ENCODE data around the gene C20orf96.

C20orf96 gene

DNA sequence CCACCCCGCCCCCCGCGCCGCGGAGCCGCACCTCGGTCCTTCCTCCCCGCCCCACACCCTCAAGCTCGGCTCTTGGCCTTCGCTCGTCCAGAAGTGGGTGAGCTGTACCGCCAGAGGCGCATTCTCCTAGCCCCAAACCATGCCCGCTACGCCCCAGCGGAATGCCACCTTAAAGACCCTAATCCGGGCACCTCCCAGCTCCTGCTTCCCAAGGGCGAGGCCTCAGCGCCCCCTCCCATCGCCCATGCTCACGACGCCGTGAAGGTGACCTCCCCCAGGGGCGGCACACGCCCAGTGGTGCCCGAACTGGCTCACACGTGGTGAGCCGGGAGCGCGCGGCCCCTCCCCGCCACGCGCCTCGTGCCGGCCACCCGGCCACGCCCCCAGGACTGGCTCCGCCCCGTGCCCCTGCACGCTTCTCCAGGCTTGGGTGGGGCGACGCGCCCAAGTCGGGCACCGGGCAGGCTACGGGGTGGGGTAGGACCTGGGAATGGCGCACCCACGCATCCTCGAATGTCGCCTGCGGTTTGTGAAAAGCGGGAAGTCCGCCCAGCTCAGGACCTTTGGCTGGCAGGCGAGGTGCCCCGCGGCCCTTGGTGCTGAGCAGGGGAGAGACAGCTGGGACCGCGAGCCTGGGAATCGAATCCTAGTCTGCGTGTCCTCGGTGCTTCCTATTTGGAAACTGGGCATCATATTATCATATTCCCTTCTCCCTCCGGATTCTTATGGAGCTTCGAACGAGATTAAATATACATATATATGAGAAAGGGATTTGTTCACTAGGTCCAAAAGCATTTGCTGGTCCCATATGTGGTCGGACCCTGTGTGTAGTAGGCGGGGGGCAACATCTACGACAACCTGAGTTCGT, 33.9 kb upstream of the C20orf96 start:
- peak; percentile 96 for DNase-seq
- Mint-ChIP-seq H3K4me1 (peaks cover 26% of the 10 kb centered on the region), H3K27me3 (no peaks in the 10 kb centered on the region), H3K4me3 (peak overlapping the region; percentile 86), H3K9me3 (no peaks in the 10 kb centered on the region), H3K36me3 (ENCODE audit: low read depth) (peaks cover 6% of the 10 kb centered on the region), H3K27ac (peak overlapping the region; percentile 85)
- peak; percentile 65 for ATAC-seq

DNA sequence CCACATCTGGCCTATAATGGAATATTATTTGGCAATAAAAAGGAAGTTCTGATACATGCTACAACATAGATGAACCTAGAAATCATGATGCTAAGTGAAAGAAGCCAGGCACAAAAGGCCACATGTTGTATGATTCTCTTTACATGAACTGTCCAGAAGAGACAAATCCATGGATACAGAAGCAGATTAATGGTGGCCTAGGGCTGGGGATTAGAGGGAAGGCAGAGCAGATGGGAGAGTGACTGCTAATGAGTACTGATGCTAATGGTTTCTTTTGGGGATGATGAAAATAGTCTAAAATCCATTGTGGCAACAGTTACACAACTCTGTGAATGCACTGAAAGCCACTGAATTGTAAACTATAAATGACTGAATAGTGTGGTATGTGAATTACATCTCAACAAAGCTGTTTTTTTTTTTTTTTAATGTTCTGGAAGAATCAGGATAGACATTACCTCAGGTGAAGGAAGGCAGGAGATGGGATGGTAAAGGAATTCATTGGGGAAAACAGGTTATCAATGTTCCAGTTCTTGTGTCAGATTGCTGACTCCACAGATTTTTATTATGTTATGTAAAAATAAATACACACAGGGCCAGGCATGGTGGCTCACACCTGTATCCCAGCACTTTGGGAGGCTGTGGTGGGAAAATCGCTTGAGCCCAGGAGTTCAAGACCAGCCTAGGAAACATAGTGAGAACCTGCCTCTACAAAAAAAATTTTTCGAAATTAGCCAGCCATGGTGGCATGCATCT, 25.9 kb upstream of the C20orf96 start:
- Mint-ChIP-seq H3K9me3 (no peaks in the 10 kb centered on the region), H3K36me3 (ENCODE audit: low read depth) (peaks cover 4% of the 10 kb centered on the region), H3K27me3 (no peaks in the 10 kb centered on the region), H3K4me3 (no peak overlapping the region), H3K27ac (no peak overlapping the region), H3K4me1 (peaks cover 3% of the 10 kb centered on the region)
- DNase-seq (no peak), ATAC-seq (no peak)

DNA sequence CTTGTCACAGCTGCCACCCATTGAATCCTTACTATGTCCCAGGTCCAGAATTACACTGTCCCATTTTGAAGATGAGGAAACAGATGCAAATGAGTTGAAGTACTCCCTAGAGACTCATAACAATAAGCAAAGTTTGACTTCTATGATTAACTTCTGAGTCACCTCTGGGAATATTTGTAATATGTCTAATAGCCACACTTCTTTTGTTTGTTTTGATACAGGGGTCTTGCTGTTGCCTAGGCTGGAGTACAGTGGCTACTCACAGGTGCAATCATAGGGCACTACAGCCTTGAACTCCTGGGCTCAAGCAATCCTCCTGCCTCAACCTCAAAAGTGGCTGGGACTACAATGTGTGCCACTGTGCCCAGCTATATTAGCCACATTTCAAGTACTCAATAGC, 23.4 kb upstream of the C20orf96 start:
- DNase-seq, result no peak
- no peak overlapping the region for H3K27ac Mint-ChIP-seq
- H3K4me1 Mint-ChIP-seq, result peaks cover 16% of the 10 kb centered on the region
- H3K9me3 Mint-ChIP-seq, result no peaks in the 10 kb centered on the region
- ATAC-seq, result no peak
- no peak overlapping the region for H3K4me3 Mint-ChIP-seq
- peaks cover 2% of the 10 kb centered on the region for H3K36me3 Mint-ChIP-seq (ENCODE audit: low read depth)
- H3K27me3 Mint-ChIP-seq, result no peaks in the 10 kb centered on the region

DNA sequence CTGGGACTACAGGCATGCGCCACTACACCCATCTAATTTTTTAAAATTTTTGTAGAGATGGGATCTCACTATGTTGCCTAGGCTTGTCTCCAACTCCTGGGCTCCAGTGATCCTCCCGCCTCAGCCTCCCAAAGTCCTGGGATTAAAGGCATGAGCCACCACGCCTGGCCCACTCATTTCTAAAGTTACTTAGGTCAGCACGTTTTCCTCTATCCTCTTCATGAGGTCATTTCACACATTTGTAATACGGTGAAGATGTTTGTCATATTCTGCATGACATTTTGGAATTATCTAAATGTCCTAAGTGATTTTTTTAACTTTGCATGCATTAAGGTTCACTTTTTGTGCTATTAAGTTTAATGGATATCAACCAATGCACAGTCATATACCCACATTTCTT, 22.9 kb upstream of the C20orf96 start:
- no peak overlapping the region for H3K4me3 Mint-ChIP-seq
- DNase-seq, result no peak
- no peaks in the 10 kb centered on the region for H3K27me3 Mint-ChIP-seq
- peaks cover 1% of the 10 kb centered on the region for H3K36me3 Mint-ChIP-seq (ENCODE audit: low read depth)
- H3K9me3 Mint-ChIP-seq, result no peaks in the 10 kb centered on the region
- no peak for ATAC-seq
- H3K27ac Mint-ChIP-seq, result no peak overlapping the region
- H3K4me1 Mint-ChIP-seq, result peaks cover 16% of the 10 kb centered on the region

- no peak for ATAC-seq
- no peaks in the 10 kb centered on the region for H3K36me3 Mint-ChIP-seq (ENCODE audit: low read depth)
- H3K4me1 Mint-ChIP-seq, result peaks cover 16% of the 10 kb centered on the region
- no peak for DNase-seq
- no peak overlapping the region for H3K4me3 Mint-ChIP-seq
- H3K27ac Mint-ChIP-seq, result no peak overlapping the region
- no peaks in the 10 kb centered on the region for H3K9me3 Mint-ChIP-seq
- no peaks in the 10 kb centered on the region for H3K27me3 Mint-ChIP-seq
Observed at GRCh38 chr20:312866-313265, 22.3 kb upstream of the C20orf96 start.

DNA sequence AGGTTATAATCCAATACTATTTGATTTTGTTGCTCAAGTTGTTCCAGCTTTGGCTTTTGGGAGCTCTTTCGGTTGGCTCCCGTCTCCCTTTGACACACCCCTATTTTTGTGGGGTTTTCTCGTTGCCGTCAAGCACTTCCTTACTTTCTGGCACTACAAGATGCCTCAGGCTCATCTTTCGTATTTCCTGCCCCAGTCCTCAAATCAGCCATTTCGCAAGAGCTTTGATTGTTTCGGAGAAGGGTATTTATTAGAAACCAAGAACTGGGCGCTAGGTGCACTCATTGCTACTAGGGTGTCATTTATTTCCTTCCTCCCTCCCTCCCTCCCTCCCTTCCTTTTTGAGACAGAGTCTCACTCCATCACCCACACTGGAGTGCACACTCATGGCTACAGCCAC, 21.5 kb upstream of the C20orf96 start:
- Mint-ChIP-seq H3K36me3 (ENCODE audit: low read depth) (no peaks in the 10 kb centered on the region), H3K27ac (no peak overlapping the region), H3K9me3 (no peaks in the 10 kb centered on the region), H3K4me1 (peaks cover 16% of the 10 kb centered on the region), H3K4me3 (no peak overlapping the region), H3K27me3 (no peaks in the 10 kb centered on the region)
- no peak for ATAC-seq
- DNase-seq, result no peak

- Mint-ChIP-seq H3K27me3 (no peaks in the 10 kb centered on the region), H3K36me3 (ENCODE audit: low read depth) (no peaks in the 10 kb centered on the region), H3K9me3 (no peaks in the 10 kb centered on the region), H3K4me3 (no peak overlapping the region), H3K4me1 (peaks cover 16% of the 10 kb centered on the region), H3K27ac (no peak overlapping the region)
- no peak for DNase-seq
- no peak for ATAC-seq
Observed at GRCh38 chr20:311609-312008, 21.1 kb upstream of the C20orf96 start.

- DNase-seq, result no peak
- H3K4me1 Mint-ChIP-seq, result peaks cover 16% of the 10 kb centered on the region
- H3K36me3 Mint-ChIP-seq (ENCODE audit: low read depth), result no peaks in the 10 kb centered on the region
- H3K9me3 Mint-ChIP-seq, result no peaks in the 10 kb centered on the region
- no peaks in the 10 kb centered on the region for H3K27me3 Mint-ChIP-seq
- peak overlapping the region; percentile 71 for H3K27ac Mint-ChIP-seq
- peak overlapping the region; percentile 64 for H3K4me3 Mint-ChIP-seq
- ATAC-seq, result no peak
Observed at GRCh38 chr20:310645-311044, 20.1 kb upstream of the C20orf96 start.

DNA sequence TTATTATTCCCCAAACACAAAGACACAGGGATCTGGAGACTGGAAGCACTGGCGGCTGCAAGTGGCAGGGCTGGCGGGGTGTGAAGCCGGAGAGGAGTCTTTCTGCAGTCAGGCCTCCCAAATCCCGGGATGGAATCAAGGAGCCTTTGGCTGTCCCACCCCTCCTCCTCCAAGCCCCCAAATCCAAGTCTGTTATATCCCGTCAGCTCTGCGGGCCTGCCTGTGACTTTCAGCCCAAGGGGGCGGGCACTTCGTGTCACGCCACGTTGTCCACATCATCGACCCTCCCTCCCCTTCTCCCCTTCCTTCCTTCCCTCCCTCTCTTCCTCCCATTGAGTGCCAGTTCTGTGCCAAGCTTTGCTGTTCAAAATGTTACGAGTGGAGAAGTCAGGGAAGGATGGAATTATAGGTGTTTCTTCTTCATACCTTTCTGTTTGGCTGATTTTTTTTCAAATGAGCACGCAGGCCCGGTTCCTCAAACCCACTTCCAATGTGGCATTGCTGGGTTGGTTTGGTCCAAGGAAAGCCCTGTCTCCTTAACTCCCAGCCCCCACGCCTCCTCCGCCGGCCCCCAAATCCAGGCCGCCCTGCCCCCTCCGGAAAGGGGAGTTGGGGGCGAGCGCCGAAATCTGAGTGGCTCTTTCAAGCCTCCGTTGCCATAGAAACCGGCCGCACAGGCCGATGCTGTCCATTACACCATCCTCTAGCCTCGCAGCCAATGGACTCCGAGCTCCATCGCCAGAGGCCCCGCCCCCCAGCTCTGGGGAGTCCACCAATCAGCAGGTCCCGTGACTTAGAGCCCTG, 19.5 kb upstream of the C20orf96 start:
- ATAC-seq, result peak; percentile 98
- Mint-ChIP-seq H3K4me3 (peak overlapping the region; percentile 64), H3K27me3 (no peaks in the 10 kb centered on the region), H3K4me1 (peaks cover 16% of the 10 kb centered on the region), H3K36me3 (ENCODE audit: low read depth) (no peaks in the 10 kb centered on the region), H3K9me3 (no peaks in the 10 kb centered on the region), H3K27ac (peak overlapping the region; percentile 71)
- peak; percentile 87 for DNase-seq

GRCh38 chr20:309306-309840, 18.8 kb upstream of the C20orf96 start:
- no peak overlapping the region for H3K27ac Mint-ChIP-seq
- no peak for DNase-seq
- no peaks in the 10 kb centered on the region for H3K9me3 Mint-ChIP-seq
- no peaks in the 10 kb centered on the region for H3K36me3 Mint-ChIP-seq (ENCODE audit: low read depth)
- H3K4me1 Mint-ChIP-seq, result peaks cover 16% of the 10 kb centered on the region
- no peaks in the 10 kb centered on the region for H3K27me3 Mint-ChIP-seq
- ATAC-seq, result no peak
- H3K4me3 Mint-ChIP-seq, result peak overlapping the region; percentile 1

- ATAC-seq (no peak), DNase-seq (no peak)
- H3K27me3 Mint-ChIP-seq, result no peaks in the 10 kb centered on the region
- no peak overlapping the region for H3K27ac Mint-ChIP-seq
- peaks cover 16% of the 10 kb centered on the region for H3K4me1 Mint-ChIP-seq
- no peaks in the 10 kb centered on the region for H3K9me3 Mint-ChIP-seq
- no peaks in the 10 kb centered on the region for H3K36me3 Mint-ChIP-seq (ENCODE audit: low read depth)
- H3K4me3 Mint-ChIP-seq, result no peak overlapping the region
Observed at GRCh38 chr20:308427-309038, 18.0 kb upstream of the C20orf96 start.

GRCh38 chr20:305745-306144, 15.2 kb upstream of the C20orf96 start:
- peaks cover 11% of the 10 kb centered on the region for H3K36me3 Mint-ChIP-seq (ENCODE audit: low read depth)
- no peaks in the 10 kb centered on the region for H3K9me3 Mint-ChIP-seq
- no peak overlapping the region for H3K27ac Mint-ChIP-seq
- H3K4me1 Mint-ChIP-seq, result peaks cover 30% of the 10 kb centered on the region
- H3K4me3 Mint-ChIP-seq, result no peak overlapping the region
- no peak for ATAC-seq
- H3K27me3 Mint-ChIP-seq, result no peaks in the 10 kb centered on the region
- no peak for DNase-seq

DNA sequence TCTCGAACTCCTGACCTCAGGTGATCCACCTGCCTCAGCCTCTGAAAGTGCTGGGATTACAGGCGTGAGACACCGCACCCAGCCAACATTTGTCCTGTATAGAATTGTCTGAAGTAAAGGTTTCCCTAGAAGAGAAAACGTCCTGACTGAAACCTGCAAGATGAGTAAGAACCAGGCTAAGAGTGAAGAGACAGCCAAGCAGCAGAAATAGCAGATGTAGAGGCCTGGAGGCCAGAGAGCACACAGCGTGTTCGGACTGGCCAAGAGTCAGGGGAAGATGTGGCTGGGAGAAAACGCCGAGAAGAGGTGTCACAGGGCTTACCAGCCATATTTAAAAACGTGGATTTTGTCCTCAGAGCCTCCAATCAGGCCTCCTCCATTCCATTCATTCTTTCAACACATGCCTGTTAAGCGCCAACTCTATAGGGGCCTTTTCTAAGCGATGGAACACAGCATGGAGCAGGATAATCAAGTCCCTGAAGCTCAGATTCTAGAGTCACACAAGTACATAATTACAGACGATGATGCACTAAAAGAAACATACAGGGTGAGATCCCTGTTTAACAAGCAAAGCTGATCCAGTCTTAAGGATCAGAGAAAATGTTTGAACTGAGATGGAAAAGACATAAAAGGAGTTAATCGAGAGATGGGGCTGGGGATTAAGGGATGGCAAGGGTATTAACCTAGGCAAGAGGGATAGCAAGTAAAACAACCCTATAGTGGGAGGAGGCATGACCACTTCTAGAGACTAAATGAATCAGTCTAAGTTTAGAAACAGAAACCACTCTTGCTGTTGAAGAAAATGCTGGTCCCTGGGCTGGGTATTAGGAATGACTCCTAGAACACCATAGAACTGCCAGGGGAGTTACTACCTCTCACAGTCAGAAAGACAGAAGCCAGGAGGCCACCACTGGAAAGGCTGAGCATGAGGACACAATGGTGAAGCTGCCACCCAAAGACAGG, 11.6 kb upstream of the C20orf96 start:
- ATAC-seq (peak; percentile 41), DNase-seq (no peak)
- Mint-ChIP-seq H3K36me3 (ENCODE audit: low read depth) (peaks cover 37% of the 10 kb centered on the region), H3K4me1 (peaks cover 41% of the 10 kb centered on the region), H3K27ac (no peak overlapping the region), H3K27me3 (peaks cover 2% of the 10 kb centered on the region), H3K9me3 (no peaks in the 10 kb centered on the region), H3K4me3 (no peak overlapping the region)

Measured in activated naive CD8-positive, alpha-beta T cell treated with anti-CD3 and anti-CD28 coated beads, Interleukin-2, amount 50 U/mL, for 24 hours (primary cell).